GM18526 (cell line): ENCODE data around the gene IRF2BP2.

Source experiments
- POLR2A ChIP-seq: IDR thresholded peaks from 3 replicates; pipeline ENCODE4 v1.6.1; 2011; ENCODE audit not compliant: insufficient read length; ENCODE audit errors: extremely low read depth

The IRF2BP2 gene

DNA sequence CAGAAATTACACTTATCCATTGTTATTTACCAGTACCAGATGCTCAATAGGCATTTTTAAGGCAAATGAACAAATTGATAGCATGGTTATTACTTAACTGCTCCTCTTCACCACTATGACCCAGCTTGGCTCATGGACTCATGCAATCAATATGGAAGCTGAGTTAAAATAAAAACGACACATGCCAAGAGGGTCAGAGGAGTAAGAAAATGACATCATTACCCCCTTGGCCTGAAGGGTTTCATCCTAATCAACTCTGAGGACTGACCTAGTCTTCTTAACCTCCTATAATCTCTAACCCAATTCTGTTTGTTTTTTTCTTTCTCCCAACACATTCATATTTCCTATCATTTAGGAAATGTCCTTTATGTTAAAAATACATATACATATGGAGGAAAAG lies 41.6 kb downstream of the IRF2BP2 start:
- TF ChIP-seq POLR2A: no peak

GRCh38 chr1:234565132-234565531 lies 44.8 kb downstream of the IRF2BP2 start:
- TF ChIP-seq POLR2A: no peak

- TF ChIP-seq POLR2A: no peak
Observed at GRCh38 chr1:234564035-234565029, 45.6 kb downstream of the IRF2BP2 start.

GRCh38 chr1:234562334-234562733 lies 47.6 kb downstream of the IRF2BP2 start:
- no peak for TF ChIP-seq POLR2A

DNA sequence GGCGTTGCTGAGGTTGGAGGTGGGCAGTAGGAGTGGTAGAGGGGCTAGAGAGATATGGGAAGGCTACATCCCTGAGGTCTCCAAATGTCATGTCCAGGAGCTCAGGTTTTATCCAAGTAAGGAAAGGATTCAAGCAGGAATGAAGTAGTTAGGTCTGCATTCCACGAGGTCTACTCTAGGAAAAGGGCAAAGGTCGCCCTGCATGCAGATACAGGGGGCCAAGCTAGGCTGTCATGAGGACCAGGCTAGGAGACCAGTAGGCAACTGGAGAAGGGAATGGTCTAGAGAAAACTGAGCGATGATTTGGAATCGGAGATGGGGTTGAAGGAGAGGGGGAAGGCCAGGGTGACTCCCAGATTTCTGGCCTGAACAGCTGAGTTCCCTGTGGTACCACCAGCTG lies 48.7 kb downstream of the IRF2BP2 start:
- TF ChIP-seq POLR2A: no peak

GRCh38 chr1:234559902-234560676 lies 49.9 kb downstream of the IRF2BP2 start:
- no peak for TF ChIP-seq POLR2A

GRCh38 chr1:234559152-234559901 lies 50.7 kb downstream of the IRF2BP2 start:
- no peak for TF ChIP-seq POLR2A

DNA sequence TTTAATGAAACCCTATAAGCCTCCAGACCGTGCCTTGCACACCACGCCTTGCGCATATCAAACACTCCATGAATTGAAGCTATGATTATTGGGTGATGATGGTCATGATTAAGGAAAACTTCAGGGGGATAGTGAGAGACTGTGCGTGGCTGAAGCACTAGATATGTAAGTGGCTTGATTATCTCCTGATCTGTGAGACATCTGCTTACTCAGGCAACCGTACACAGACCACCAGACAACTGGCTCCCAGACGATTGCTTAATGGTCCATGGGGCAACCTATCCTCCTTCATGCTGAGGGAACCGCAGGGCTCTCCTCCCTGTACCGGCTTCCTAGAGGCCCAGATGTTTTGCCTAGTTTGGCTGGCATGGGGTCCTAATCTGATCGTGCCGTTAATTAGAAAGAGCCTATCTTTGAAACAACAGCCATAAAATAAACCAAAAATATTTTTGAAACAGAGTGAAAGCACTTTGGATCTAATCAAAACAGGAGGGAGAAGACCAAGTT lies 51.6 kb downstream of the IRF2BP2 start:
- no peak for TF ChIP-seq POLR2A

GRCh38 chr1:234556245-234556943 lies 53.6 kb downstream of the IRF2BP2 start:
- TF ChIP-seq POLR2A: no peak

DNA sequence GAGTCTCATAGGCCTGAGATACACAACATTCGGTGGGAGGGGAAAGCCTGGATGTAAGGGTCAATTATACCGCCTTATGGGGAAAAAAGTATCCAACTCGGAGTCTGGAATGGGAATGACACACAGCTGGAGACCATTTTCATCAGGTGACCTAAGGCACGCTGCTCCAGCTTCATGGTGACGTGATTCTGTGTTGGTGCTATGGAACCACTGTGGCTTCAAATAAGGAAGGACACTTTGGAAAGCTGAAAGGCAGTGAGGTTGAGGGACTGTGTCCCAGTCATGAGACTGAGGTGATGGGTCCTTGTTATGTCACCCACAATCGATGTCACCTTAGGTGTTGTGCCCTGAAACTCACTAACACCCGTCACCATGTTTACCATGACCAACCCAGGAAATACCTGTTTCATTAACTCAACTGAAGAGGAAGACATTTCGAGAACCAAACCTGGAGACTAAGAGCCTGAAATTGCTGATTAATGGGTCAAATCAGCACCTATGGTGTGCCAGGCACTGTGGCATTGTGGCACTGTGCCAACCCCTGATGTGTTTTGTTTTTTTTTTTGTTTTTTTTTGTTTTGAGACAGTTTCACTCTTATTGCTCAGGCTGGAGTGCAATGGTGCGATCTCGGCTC lies 54.5 kb downstream of the IRF2BP2 start:
- no peak for TF ChIP-seq POLR2A

DNA sequence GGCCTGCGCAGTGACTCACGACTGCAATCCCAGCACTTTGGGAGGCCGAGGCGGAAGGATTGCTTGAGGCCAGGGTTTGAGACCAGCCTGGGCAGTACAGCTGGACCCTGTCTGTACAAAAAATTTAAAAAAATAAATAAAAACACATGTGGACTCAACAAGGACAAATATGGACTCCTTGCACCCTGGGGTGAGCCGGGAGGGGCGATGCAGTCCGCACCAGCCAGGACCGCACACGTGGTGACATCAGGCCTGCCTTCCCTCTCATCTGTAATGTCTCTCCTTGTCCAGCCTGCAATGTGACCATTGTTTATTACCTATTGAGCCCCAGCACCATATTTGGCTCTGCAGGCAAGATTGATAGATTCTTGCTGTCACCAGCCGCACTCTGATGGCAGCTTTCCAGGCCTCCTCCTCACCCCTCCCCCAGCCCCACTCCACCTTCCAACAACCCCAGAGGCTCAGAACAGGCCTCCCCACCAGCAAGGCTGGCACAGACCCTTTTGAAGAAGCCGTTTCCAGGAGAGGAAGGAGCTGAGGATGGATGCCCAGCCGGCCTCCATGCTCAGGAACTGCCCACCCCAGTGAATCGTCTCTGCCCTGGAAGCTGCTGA lies 55.2 kb downstream of the IRF2BP2 start:
- no peak for TF ChIP-seq POLR2A
